GM12878 (cell line): ENCODE measurements around the gene PHF3. TPM values are rescaled to one million over a fixed set of nuclear protein-coding genes. Genes with fewer than 3 reads are reported as not detected.

Experiments used
- ATF7 ChIP-seq: fragments of 450-650 bp; IDR thresholded peaks from 2 replicates; pipeline ENCODE4 v1.6.1; 2016; ENCODE audit warnings: low read depth, mild to moderate bottlenecking
- BCL3 ChIP-seq: IDR thresholded peaks from 2 replicates; pipeline ENCODE4 v1.6.1; 2011; ENCODE audit warnings: borderline replicate concordance, low read depth, mild to moderate bottlenecking, moderate library complexity, low read length; ENCODE audit not compliant: insufficient read depth, poor library complexity, severe bottlenecking
- BMI1 ChIP-seq: fragments of 450-650 bp; IDR thresholded peaks from 2 replicates; pipeline ENCODE4 v1.6.1; 2016; ENCODE audit warnings: mild to moderate bottlenecking, moderate library complexity, borderline replicate concordance
- CBX5 ChIP-seq: sonication (generic); IDR thresholded peaks from 2 replicates; pipeline ENCODE4 v1.6.1; 2016; ENCODE audit warnings: low read depth, moderate library complexity, mild to moderate bottlenecking, inconsistent platforms
- FOXK2 ChIP-seq: fragments of 450-650 bp; IDR thresholded peaks from 2 replicates; pipeline ENCODE4 v1.6.1; 2017; ENCODE audit warnings: mild to moderate bottlenecking, moderate library complexity
- GATAD2B ChIP-seq: fragments of 450-650 bp; conservative IDR thresholded peaks from 2 replicates; pipeline ENCODE4 v1.6.1; 2017; ENCODE audit warnings: low read depth, mild to moderate bottlenecking, moderate library complexity
- HDAC6 ChIP-seq: fragments of 200-600 bp; sonication (generic); IDR thresholded peaks from one replicate; pipeline ENCODE4 v1.8.0; 2017; ENCODE audit warnings: antibody characterized with exemption; ENCODE audit not compliant: unreplicated experiment
- IRF4 ChIP-seq: IDR thresholded peaks from 2 replicates; pipeline ENCODE4 v1.6.1; 2011; ENCODE audit warnings: low read depth, low read length
- IRF5 ChIP-seq: fragments of 450-650 bp; IDR thresholded peaks from 2 replicates; pipeline ENCODE4 v1.6.1; 2017; ENCODE audit warnings: borderline replicate concordance
- LARP7 ChIP-seq: fragments of 450-650 bp; IDR thresholded peaks from 2 replicates; pipeline ENCODE4 v1.6.1; 2017; ENCODE audit warnings: mild to moderate bottlenecking
- MTA2 ChIP-seq: fragments of 450-650 bp; IDR thresholded peaks from 2 replicates; pipeline ENCODE4 v1.6.1; 2016; ENCODE audit warnings: low read depth, mild to moderate bottlenecking, moderate library complexity
- NFIC ChIP-seq: IDR thresholded peaks from 2 replicates; pipeline ENCODE4 v1.6.1; 2012; ENCODE audit warnings: low read depth, mild to moderate bottlenecking, inconsistent platforms, low read length, moderate library complexity
- RCOR1 ChIP-seq: conservative IDR thresholded peaks from 2 replicates; pipeline ENCODE4 v1.6.1; 2012; ENCODE audit warnings: low read depth, low read length, improper control_type of control experiment
- RFX5 ChIP-seq: IDR thresholded peaks from 2 replicates; pipeline ENCODE4 v1.6.1; 2011; ENCODE audit warnings: low read depth, low read length, improper control_type of control experiment
- SIN3A ChIP-seq: IDR thresholded peaks from 2 replicates; pipeline ENCODE4 v1.6.1; 2012; ENCODE audit warnings: low read depth, low read length, improper control_type of control experiment
- SMAD1 ChIP-seq: fragments of 450-650 bp; IDR thresholded peaks from 2 replicates; pipeline ENCODE4 v1.6.1; 2018; ENCODE audit warnings: mild to moderate bottlenecking, low read depth; ENCODE audit not compliant: partially characterized antibody
- SMARCA5 ChIP-seq: fragments of 450-650 bp; IDR thresholded peaks from 2 replicates; pipeline ENCODE4 v1.6.1; 2017; ENCODE audit warnings: mild to moderate bottlenecking
- TARDBP ChIP-seq: IDR thresholded peaks from 2 replicates; pipeline ENCODE4 v1.6.1; 2016; ENCODE audit warnings: borderline replicate concordance
- TCF12 ChIP-seq: IDR thresholded peaks from 2 replicates; pipeline ENCODE4 v1.6.1; 2011; ENCODE audit warnings: low read depth, mild to moderate bottlenecking, low read length
- USF1 ChIP-seq: IDR thresholded peaks from 2 replicates; pipeline ENCODE4 v1.6.1; 2011; ENCODE audit warnings: borderline replicate concordance, low read depth, mild to moderate bottlenecking, moderate library complexity, mixed read lengths, low read length; ENCODE audit not compliant: insufficient read depth; ENCODE audit errors: extremely low read length
- ZBTB4 ChIP-seq: fragments of 450-650 bp; formaldehyde crosslinking; IDR thresholded peaks from 2 replicates; pipeline ENCODE4 v1.4.0; 2022; ENCODE audit warnings: mild to moderate bottlenecking, moderate library complexity
- polyA plus RNA-seq, 11 experiments: library from polyadenylated mRNA; depleted of rRNA in 4 of 11; unstranded in 6 of 11; stranded (reverse) in 5 of 11; fragments of >200 nt; fragmentation: Nextera tagmentation in 4 of 11; fragmentation: Illumina TruSeq in 1 of 11; extraction: Ambion mirVana in 4 of 11; extraction: Trizol in 1 of 11; gene quantifications; 1 replicate in 1 of 11; 2 replicates in 10 of 11; pipeline versions ENCODE4 v1.2.1 to v1.2.3, GENCODE V29; 2011 to 2016; ENCODE audit warnings: inconsistent platforms in 2 of 11, missing spikeins in 2 of 11, low read depth in 1 of 11
- total RNA-seq, 4 experiments: library from RNA; depleted of rRNA in 3 of 4; stranded (reverse); fragments of >200 nt in 3 of 4; fragmentation: Illumina TruSeq in 1 of 4; extraction: Trizol in 1 of 4; gene quantifications; 2 replicates each; pipeline versions ENCODE4 v1.2.1 to v1.2.3, GENCODE V29; 2013 to 2021
- TF ChIP-seq, protein P1 (sequence below): fragments of 450-650 bp; IDR thresholded peaks from 2 replicates; pipeline ENCODE4 v1.6.1; 2017; ENCODE audit warnings: low read depth, mild to moderate bottlenecking, moderate library complexity

PHF3 gene
- total and polyA plus RNA-seq, 10 of the 15 experiments (the other 5 are each of a cell fraction or from before 2014, with no cell fraction given), result 8.3 to 61.5 (median 26.6) TPM

DNA sequence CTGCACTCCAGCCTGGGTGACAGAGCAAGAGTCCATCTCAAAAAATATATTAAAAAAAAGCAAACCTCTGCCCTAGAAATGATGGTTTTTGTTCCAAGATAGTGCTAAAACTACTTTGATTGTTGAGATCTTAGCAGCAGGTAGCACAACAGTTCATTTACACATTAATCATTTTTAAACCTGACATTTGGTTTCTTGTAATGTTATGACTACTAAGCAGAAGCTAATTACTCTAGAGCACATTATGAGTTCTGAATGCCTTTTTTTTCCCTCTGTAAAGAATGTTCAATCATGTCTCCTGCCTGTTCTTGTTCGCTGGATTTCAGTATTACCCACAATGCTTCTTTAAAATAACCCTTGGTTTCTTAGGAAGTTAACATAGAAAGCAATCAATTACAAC, 24.7 kb upstream of the PHF3 start (continued):
- TF ChIP-seq BCL3 (no peak), BMI1 (0 out of 2 replicates have a peak, but pooled peaks have one; percentile 15), RCOR1 (no peak), SMAD1 (no peak), ZBTB4 (CRISPR knock-in tag) (no peak), LARP7 (no peak), RFX5 (no peak), SIN3A (no peak), GATAD2B (no peak), HDAC6 (no peak), CBX5 (no peak), IRF4 (peak; percentile 23; the same call in 1 of the 2 replicates), USF1 (no peak), MTA2 (peak; percentile 85), NFIC (no peak), IRF5 (no peak), TARDBP (no peak), FOXK2 (no peak), SMARCA5 (no peak), ATF7 (peak; percentile 75; the same call in 1 of the 2 replicates), TCF12 (no peak)
- TF ChIP-seq, protein P1, sequence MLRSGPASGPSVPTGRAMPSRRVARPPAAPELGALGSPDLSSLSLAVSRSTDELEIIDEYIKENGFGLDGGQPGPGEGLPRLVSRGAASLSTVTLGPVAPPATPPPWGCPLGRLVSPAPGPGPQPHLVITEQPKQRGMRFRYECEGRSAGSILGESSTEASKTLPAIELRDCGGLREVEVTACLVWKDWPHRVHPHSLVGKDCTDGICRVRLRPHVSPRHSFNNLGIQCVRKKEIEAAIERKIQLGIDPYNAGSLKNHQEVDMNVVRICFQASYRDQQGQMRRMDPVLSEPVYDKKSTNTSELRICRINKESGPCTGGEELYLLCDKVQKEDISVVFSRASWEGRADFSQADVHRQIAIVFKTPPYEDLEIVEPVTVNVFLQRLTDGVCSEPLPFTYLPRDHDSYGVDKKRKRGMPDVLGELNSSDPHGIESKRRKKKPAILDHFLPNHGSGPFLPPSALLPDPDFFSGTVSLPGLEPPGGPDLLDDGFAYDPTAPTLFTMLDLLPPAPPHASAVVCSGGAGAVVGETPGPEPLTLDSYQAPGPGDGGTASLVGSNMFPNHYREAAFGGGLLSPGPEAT, result 0 out of 2 replicates have a peak, but pooled peaks have one; percentile 36
